Measurements from ENCODE around the gene DENND4B. TPM values are rescaled to one million over a fixed set of nuclear protein-coding genes. Genes with fewer than 3 reads are reported as not detected.

DENND4B gene
- total RNA-seq, 1 donor from 2014 or later, result 257 TPM

DNA sequence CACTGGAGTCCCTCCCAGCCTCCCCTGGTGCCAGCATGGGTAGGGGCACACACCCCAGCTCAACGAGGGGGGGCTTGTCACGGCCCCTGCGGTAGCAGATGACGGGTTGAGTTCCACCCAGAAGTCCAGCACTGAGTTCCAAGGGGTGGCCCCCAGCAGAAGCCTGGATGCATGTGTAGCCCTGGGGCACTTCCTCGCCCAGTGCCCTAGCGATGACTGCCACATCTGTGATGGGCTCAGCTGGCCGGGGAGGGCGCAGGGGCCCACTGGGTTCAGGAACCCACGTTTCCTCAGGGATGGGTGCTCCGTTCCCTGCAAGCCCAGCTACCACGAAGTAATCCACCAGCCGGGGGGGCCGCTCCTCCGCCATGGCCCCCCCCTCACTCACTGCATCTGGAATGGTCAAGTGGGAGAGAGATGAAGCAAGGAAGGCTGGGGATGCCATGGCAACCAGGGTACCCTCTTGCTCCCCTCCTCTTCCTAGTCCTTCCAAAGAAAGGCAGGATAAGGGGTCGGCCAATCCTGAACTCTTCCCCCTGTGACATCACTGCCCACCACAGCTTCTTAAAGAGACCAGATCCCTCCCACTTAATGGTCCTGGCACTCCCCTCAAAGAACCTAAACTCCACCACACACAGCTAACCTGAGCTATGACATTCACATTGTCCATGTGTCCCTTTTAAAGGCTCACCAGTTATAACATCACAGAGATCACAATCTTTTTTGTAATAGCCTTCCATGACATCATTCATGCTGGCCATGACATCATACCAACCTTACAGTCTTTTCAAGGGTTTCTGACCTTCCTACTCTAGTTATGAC lies 2.3 kb downstream of the DENND4B start:
- intact Hi-C loops (cut with micrococcal nuclease), result no loop called here
- DNase-seq (no peak), ATAC-seq (ENCODE audit: low read depth) (no peak)
- no peaks in the 10 kb centered on the region for H3K9me3 Mint-ChIP-seq
- peaks cover 81% of the 10 kb centered on the region for H3K36me3 Mint-ChIP-seq (ENCODE audit: low read depth)
- peak overlapping the region; percentile 96 for H3K27ac Mint-ChIP-seq
- CTCF ChIA-PET, result interaction anchor here (0.8 to 4.0 kb wide), 7 partner anchors 19 to 123 kb away, joined by 4 to 46 read pairs (median 13); partner anchors contain the start of genes CREB3L4, RAB13 and SLC39A1
- H3K4me1 Mint-ChIP-seq, result peaks cover 57% of the 10 kb centered on the region
- no peaks in the 10 kb centered on the region for H3K27me3 Mint-ChIP-seq
- peak overlapping the region; percentile 90 for H3K4me3 Mint-ChIP-seq
- POLR2A ChIA-PET, result interaction anchor here (0.6 to 5.8 kb wide), 32 partner anchors 9 to 1229 kb away, joined by 3 to 234 read pairs (median 8); partner anchors contain the start of genes CHTOP, CREB3L4, CRTC2 and GATAD2B
- TF ChIP-seq, protein P1, sequence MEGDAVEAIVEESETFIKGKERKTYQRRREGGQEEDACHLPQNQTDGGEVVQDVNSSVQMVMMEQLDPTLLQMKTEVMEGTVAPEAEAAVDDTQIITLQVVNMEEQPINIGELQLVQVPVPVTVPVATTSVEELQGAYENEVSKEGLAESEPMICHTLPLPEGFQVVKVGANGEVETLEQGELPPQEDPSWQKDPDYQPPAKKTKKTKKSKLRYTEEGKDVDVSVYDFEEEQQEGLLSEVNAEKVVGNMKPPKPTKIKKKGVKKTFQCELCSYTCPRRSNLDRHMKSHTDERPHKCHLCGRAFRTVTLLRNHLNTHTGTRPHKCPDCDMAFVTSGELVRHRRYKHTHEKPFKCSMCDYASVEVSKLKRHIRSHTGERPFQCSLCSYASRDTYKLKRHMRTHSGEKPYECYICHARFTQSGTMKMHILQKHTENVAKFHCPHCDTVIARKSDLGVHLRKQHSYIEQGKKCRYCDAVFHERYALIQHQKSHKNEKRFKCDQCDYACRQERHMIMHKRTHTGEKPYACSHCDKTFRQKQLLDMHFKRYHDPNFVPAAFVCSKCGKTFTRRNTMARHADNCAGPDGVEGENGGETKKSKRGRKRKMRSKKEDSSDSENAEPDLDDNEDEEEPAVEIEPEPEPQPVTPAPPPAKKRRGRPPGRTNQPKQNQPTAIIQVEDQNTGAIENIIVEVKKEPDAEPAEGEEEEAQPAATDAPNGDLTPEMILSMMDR (IDR thresholded peaks at IDR 0.05), result no peak

- intact Hi-C loops (cut with micrococcal nuclease), result no loop called here
- H3K27ac Mint-ChIP-seq, result peak overlapping the region; percentile 30
- ChIA-PET POLR2A (interaction anchor here (0.6 to 5.8 kb wide), 8 partner anchors 14 to 286 kb away, joined by 3 to 181 read pairs (median 4); partner anchors contain the start of genes CREB3L4, CRTC2, GATAD2B and JTB), CTCF (no interaction called here)
- no peaks in the 10 kb centered on the region for H3K27me3 Mint-ChIP-seq
- TF ChIP-seq, protein P1 (IDR thresholded peaks at IDR 0.05), result no peak
- no peak for DNase-seq
- peaks cover 46% of the 10 kb centered on the region for H3K4me1 Mint-ChIP-seq
- H3K36me3 Mint-ChIP-seq (ENCODE audit: low read depth), result peaks cover 77% of the 10 kb centered on the region
- H3K4me3 Mint-ChIP-seq, result no peak overlapping the region
- H3K9me3 Mint-ChIP-seq, result no peaks in the 10 kb centered on the region
- no peak for ATAC-seq (ENCODE audit: low read depth)
Measured at GRCh38 chr1:153942766-153943549, 3.6 kb downstream of the DENND4B start.

GRCh38 chr1:153941826-153942725 lies 4.4 kb downstream of the DENND4B start:
- intact Hi-C loops (cut with micrococcal nuclease), result no loop called here
- no peaks in the 10 kb centered on the region for H3K27me3 Mint-ChIP-seq

DNA sequence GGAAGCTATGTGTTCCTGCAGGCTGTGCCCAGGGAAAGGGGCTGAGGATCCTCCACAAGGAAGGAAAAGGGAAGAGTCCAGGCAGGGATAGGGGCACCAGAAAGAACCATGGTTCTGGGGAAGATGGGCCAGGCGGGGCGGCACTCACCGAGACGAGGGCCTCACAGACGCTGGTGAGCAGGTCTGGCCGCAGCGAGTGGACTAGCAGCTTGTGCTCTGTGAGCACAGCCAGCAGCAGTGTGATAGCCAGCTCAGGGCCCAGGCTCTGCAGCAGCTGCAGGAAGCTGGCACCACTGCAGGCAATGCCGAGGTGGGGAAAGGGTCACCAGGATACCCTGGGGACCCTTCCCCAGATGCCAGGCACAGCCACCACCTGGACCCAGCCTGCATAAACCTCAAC lies 5.8 kb downstream of the DENND4B start:
- CTCF ChIA-PET, result no interaction called here
- no peaks in the 10 kb centered on the region for H3K27me3 Mint-ChIP-seq
- POLR2A ChIA-PET, result interaction anchor here (0.7 to 2.5 kb wide), 6 partner anchors 18 to 239 kb away, joined by 3 to 13 read pairs (median 4); partner anchors contain the start of genes CREB3L4, GATAD2B, RAB13 and RPS27
- H3K27ac Mint-ChIP-seq, result no peak overlapping the region
- ATAC-seq (ENCODE audit: low read depth), result no peak
- intact Hi-C loops (cut with micrococcal nuclease), result no loop called here
- DNase-seq, result no peak
- H3K9me3 Mint-ChIP-seq, result no peaks in the 10 kb centered on the region
- TF ChIP-seq, protein P1 (IDR thresholded peaks at IDR 0.05), result no peak
- H3K36me3 Mint-ChIP-seq (ENCODE audit: low read depth), result peaks cover 85% of the 10 kb centered on the region
- peaks cover 34% of the 10 kb centered on the region for H3K4me1 Mint-ChIP-seq
- H3K4me3 Mint-ChIP-seq, result no peak overlapping the region

More at GRCh38 chr1:153941826-153942725, 4.4 kb downstream of the DENND4B start:
- Mint-ChIP-seq H3K4me3 (no peak overlapping the region), H3K36me3 (ENCODE audit: low read depth) (peaks cover 78% of the 10 kb centered on the region), H3K4me1 (peaks cover 39% of the 10 kb centered on the region), H3K27ac (peak overlapping the region; percentile 18), H3K9me3 (no peaks in the 10 kb centered on the region)
- POLR2A ChIA-PET, result interaction anchor here (0.8 to 5.4 kb wide), 4 partner anchors 17 to 25 kb away, joined by 3 to 181 read pairs (median 8); partner anchors contain the start of genes CREB3L4, CRTC2 and GATAD2B
- no peak for DNase-seq
- no peak for ATAC-seq (ENCODE audit: low read depth)
- TF ChIP-seq, protein P1 (IDR thresholded peaks at IDR 0.05), result no peak
- CTCF ChIA-PET, result no interaction called here

All from activated B cell treated with CpG ODN at 0.5 μM for 24 hours (primary cell).